22Rv1 (cell line): ENCODE data around the gene PHPT1.
"Not testable (repeated sequence)": the region's sequence is repeated elsewhere in the genome, so short reads cannot be mapped to it uniquely, and the experiment has no call there.

Experiments
- CTCF ChIP-seq: fragments of 450-650 bp; IDR thresholded peaks from 2 replicates; pipeline ENCODE4 v1.5.1; 2017; ENCODE audit warnings: mild to moderate bottlenecking
- ZFX ChIP-seq: fragments of 450-650 bp; IDR thresholded peaks from 2 replicates; pipeline ENCODE4 v1.6.1; 2017; ENCODE audit warnings: antibody characterized with exemption, borderline replicate concordance

GRCh38 chr9:136883670-136884069, 34.5 kb downstream of the PHPT1 start:
- TF ChIP-seq CTCF, ZFX: not testable (repeated sequence)
